Mesenchymal stem cell (in vitro differentiated cells and primary cell): ENCODE measurements around the gene KIF3C.

Experiments
- DNase-seq: peaks from one replicate; pipeline ENCODE4 v3.0.0-alpha.2; 2013
- H2AFZ ChIP-seq: one replicate; pipeline ENCODE4 v1.6.1; 2013; ENCODE audit warnings: low read depth, mild to moderate bottlenecking, control low read depth, inconsistent platforms, low read length, moderate library complexity
- H2AK5ac ChIP-seq: 2 replicates; pipeline ENCODE4 v1.6.1; 2013; ENCODE audit warnings: low read length, moderate library complexity, mild to moderate bottlenecking, inconsistent platforms; ENCODE audit not compliant: severe bottlenecking
- H2BK120ac ChIP-seq: one replicate; pipeline ENCODE4 v1.6.1; 2013; ENCODE audit warnings: low read depth, mild to moderate bottlenecking, inconsistent platforms, low read length, moderate library complexity
- H2BK12ac ChIP-seq, 2 experiments: one replicate each; pipeline ENCODE4 v1.6.1; 2013; ENCODE audit warnings: inconsistent platforms in 2 of 2, low read length in 2 of 2, mild to moderate bottlenecking in 2 of 2, moderate library complexity in 2 of 2, control low read depth in 1 of 2
- H2BK15ac ChIP-seq: one replicate; pipeline ENCODE4 v1.6.1; 2013; ENCODE audit warnings: mild to moderate bottlenecking, low read depth, inconsistent platforms; ENCODE audit not compliant: poor library complexity, severe bottlenecking
- H2BK5ac ChIP-seq: 2 replicates; pipeline ENCODE4 v1.6.1; 2013; ENCODE audit warnings: low read depth, mild to moderate bottlenecking, low read length, control low read depth, inconsistent platforms; ENCODE audit not compliant: poor library complexity, severe bottlenecking
- H3K14ac ChIP-seq, 2 experiments: one replicate each; pipeline ENCODE4 v1.6.1; 2013; ENCODE audit warnings: inconsistent platforms in 2 of 2, low read length in 2 of 2, control low read depth in 1 of 2, mild to moderate bottlenecking in 1 of 2, moderate library complexity in 1 of 2
- H3K18ac ChIP-seq, 2 experiments: one replicate each; pipeline ENCODE4 v1.6.1; 2013; ENCODE audit warnings: inconsistent platforms in 2 of 2, low read length in 2 of 2, control low read depth in 1 of 2, low read depth in 1 of 2, mild to moderate bottlenecking in 1 of 2
- H3K23ac ChIP-seq, 2 experiments: one replicate each; pipeline ENCODE4 v1.6.1; 2013; ENCODE audit warnings: inconsistent platforms in 2 of 2, low read length in 2 of 2, mild to moderate bottlenecking in 2 of 2, moderate library complexity in 2 of 2, control low read depth in 1 of 2
- H3K27ac ChIP-seq: 2 replicates; pipeline ENCODE4 v1.5.1; 2013; ENCODE audit warnings: mild to moderate bottlenecking, moderate library complexity, low read length, control low read depth, inconsistent platforms; ENCODE audit not compliant: poor library complexity, severe bottlenecking
- H3K27me3 ChIP-seq, 2 experiments: 2 replicates each; pipeline versions ENCODE4 v1.6.1 to v1.7.0; 2013; ENCODE audit warnings: low read length in 2 of 2, mild to moderate bottlenecking in 2 of 2, moderate library complexity in 2 of 2, control low read depth in 1 of 2, inconsistent platforms in 1 of 2; ENCODE audit not compliant: control insufficient read depth in 1 of 2, insufficient read depth in 1 of 2
- H3K36me3 ChIP-seq, 2 experiments: 2 replicates each; pipeline versions ENCODE4 v1.6.1 to v1.7.0; 2013; ENCODE audit warnings: low read length in 2 of 2, control low read depth in 1 of 2, inconsistent platforms in 1 of 2, low read depth in 1 of 2, mild to moderate bottlenecking in 1 of 2; ENCODE audit not compliant: insufficient read depth in 2 of 2, control insufficient read depth in 1 of 2
- H3K4ac ChIP-seq, 2 experiments: one replicate each; pipeline ENCODE4 v1.6.1; 2013; ENCODE audit warnings: inconsistent platforms in 2 of 2, low read length in 2 of 2, mild to moderate bottlenecking in 2 of 2, moderate library complexity in 2 of 2, control low read depth in 1 of 2, low read depth in 1 of 2
- H3K4me1 ChIP-seq: 2 replicates; pipeline ENCODE4 v1.6.1; 2013; ENCODE audit warnings: low read depth, low read length, control low read depth; ENCODE audit not compliant: control insufficient read depth, insufficient read depth
- H3K4me2 ChIP-seq: 2 replicates; pipeline ENCODE4 v1.6.1; 2013; ENCODE audit warnings: low read length, mild to moderate bottlenecking, inconsistent platforms; ENCODE audit not compliant: poor library complexity, severe bottlenecking
- H3K4me3 ChIP-seq, 2 experiments: 2 replicates each; pipeline versions ENCODE4 v1.5.1 to v1.7.0; 2013; ENCODE audit warnings: low read length in 2 of 2, mild to moderate bottlenecking in 2 of 2, control low read depth in 1 of 2, low read depth in 1 of 2; ENCODE audit not compliant: insufficient read depth in 1 of 2
- H3K79me1 ChIP-seq: replicated peaks from 2 replicates; pipeline ENCODE4 v1.6.1; 2013; ENCODE audit warnings: mild to moderate bottlenecking, control low read depth, low read length, inconsistent platforms; ENCODE audit not compliant: poor library complexity, severe bottlenecking
- H3K9ac ChIP-seq: 2 replicates; pipeline ENCODE4 v1.7.0; 2013; ENCODE audit warnings: mild to moderate bottlenecking, low read length, moderate library complexity
- H3K9me3 ChIP-seq: 2 replicates; pipeline ENCODE4 v1.7.0; 2013; ENCODE audit warnings: mild to moderate bottlenecking, low read length; ENCODE audit not compliant: control insufficient read depth
- H4K8ac ChIP-seq: one replicate; pipeline ENCODE4 v1.6.1; 2013; ENCODE audit warnings: inconsistent platforms, mild to moderate bottlenecking, low read length, moderate library complexity
- H4K91ac ChIP-seq: one replicate; pipeline ENCODE4 v1.6.1; 2013; ENCODE audit warnings: mild to moderate bottlenecking, low read length, inconsistent platforms
- WGBS: methylation state at CpG from one replicate; pipeline ENCODE4 v1.1.7; 2013; ENCODE audit warnings: mixed read lengths; 5-methylcytosine and 5-hydroxymethylcytosine counted together

KIF3C gene

GRCh38 chr2:26010943-26011342 is 28.6 kb upstream of the KIF3C start:
- H4K8ac ChIP-seq: no peak overlapping the region
- H2BK15ac ChIP-seq: no peak overlapping the region
- no peak overlapping the region for H4K91ac ChIP-seq
- H2AFZ ChIP-seq: no peak overlapping the region
- no peak overlapping the region for H2AK5ac ChIP-seq
- no peak overlapping the region for H3K4me2 ChIP-seq
- peaks cover 14% of the 10 kb centered on the region for H3K4me1 ChIP-seq
- no peaks in the 10 kb centered on the region for H3K79me1 ChIP-seq
- no peak overlapping the region for H3K18ac ChIP-seq
- no peak overlapping the region for H3K4ac ChIP-seq
- no peaks in the 10 kb centered on the region for H3K9me3 ChIP-seq
- H3K27ac ChIP-seq: no peak overlapping the region
- no peaks in the 10 kb centered on the region for H3K36me3 ChIP-seq
- no peak overlapping the region for H2BK120ac ChIP-seq
- no peak overlapping the region for H3K9ac ChIP-seq
- 93% methylated on average over 2 of the region's 3 CpGs for WGBS
- H3K14ac ChIP-seq: no peak overlapping the region
- no peak overlapping the region for H3K23ac ChIP-seq
- H2BK5ac ChIP-seq: no peak overlapping the region
- no peak for DNase-seq
- H2BK12ac ChIP-seq: no peak overlapping the region
- H3K4me3 ChIP-seq: no peak overlapping the region
- H3K27me3 ChIP-seq: no peaks in the 10 kb centered on the region

GRCh38 chr2:26009567-26009963 is 27.3 kb upstream of the KIF3C start:
- H3K36me3 ChIP-seq: no peaks in the 10 kb centered on the region
- no peak overlapping the region for H3K18ac ChIP-seq
- H3K4me1 ChIP-seq: peaks cover 14% of the 10 kb centered on the region
- H3K27ac ChIP-seq: no peak overlapping the region
- H3K27me3 ChIP-seq: no peaks in the 10 kb centered on the region
- H4K8ac ChIP-seq: no peak overlapping the region
- H3K4me3 ChIP-seq: peak overlapping the region in 1 of 2 experiments; percentile 2
- H3K14ac ChIP-seq: no peak overlapping the region
- H2BK5ac ChIP-seq: no peak overlapping the region
- no peak overlapping the region for H2AK5ac ChIP-seq
- H3K4me2 ChIP-seq: no peak overlapping the region
- no peaks in the 10 kb centered on the region for H3K79me1 ChIP-seq
- H2BK15ac ChIP-seq: no peak overlapping the region
- H4K91ac ChIP-seq: no peak overlapping the region
- H3K9ac ChIP-seq: no peak overlapping the region
- H3K4ac ChIP-seq: no peak overlapping the region
- DNase-seq: no peak
- no peaks in the 10 kb centered on the region for H3K9me3 ChIP-seq
- H2BK120ac ChIP-seq: no peak overlapping the region
- WGBS: 100% methylated on average over 2 of the region's 2 CpGs
- H2BK12ac ChIP-seq: no peak overlapping the region
- H2AFZ ChIP-seq: no peak overlapping the region
- no peak overlapping the region for H3K23ac ChIP-seq

- H3K4me1 ChIP-seq: peaks cover 14% of the 10 kb centered on the region
- no peak overlapping the region for H2AFZ ChIP-seq
- peak overlapping the region in 1 of 2 experiments; percentile 46 for H2BK12ac ChIP-seq
- H3K18ac ChIP-seq: peak overlapping the region in 1 of 2 experiments; percentile 18
- H3K9me3 ChIP-seq: no peaks in the 10 kb centered on the region
- H4K91ac ChIP-seq: no peak overlapping the region
- no peak overlapping the region for H2BK120ac ChIP-seq
- WGBS: 59% methylated on average over 2 of the region's 2 CpGs
- no peak overlapping the region for H3K23ac ChIP-seq
- no peak overlapping the region for H2BK15ac ChIP-seq
- peak; percentile 72 for DNase-seq
- peak overlapping the region; percentile 52 for H4K8ac ChIP-seq
- H3K4me2 ChIP-seq: no peak overlapping the region
- H3K27ac ChIP-seq: no peak overlapping the region
- H3K36me3 ChIP-seq: no peaks in the 10 kb centered on the region
- no peaks in the 10 kb centered on the region for H3K27me3 ChIP-seq
- H3K14ac ChIP-seq: peak overlapping the region in 1 of 2 experiments; percentile 18
- H3K4me3 ChIP-seq: peak overlapping the region in 1 of 2 experiments; percentile 2
- peak overlapping the region; percentile 74 for H3K9ac ChIP-seq
- no peaks in the 10 kb centered on the region for H3K79me1 ChIP-seq
- no peak overlapping the region for H2AK5ac ChIP-seq
- H3K4ac ChIP-seq: peak overlapping the region in 1 of 2 experiments; percentile 52
- no peak overlapping the region for H2BK5ac ChIP-seq
Observed at GRCh38 chr2:26008851-26009566, 26.7 kb upstream of the KIF3C start.

GRCh38 chr2:26008095-26008494 is 25.8 kb upstream of the KIF3C start:
- H3K4ac ChIP-seq: no peak overlapping the region
- no peak overlapping the region for H2BK120ac ChIP-seq
- no peak overlapping the region for H3K18ac ChIP-seq
- DNase-seq: no peak
- no peak overlapping the region for H2BK15ac ChIP-seq
- no peak overlapping the region for H2AK5ac ChIP-seq
- H3K4me2 ChIP-seq: no peak overlapping the region
- H3K23ac ChIP-seq: no peak overlapping the region
- H2BK12ac ChIP-seq: no peak overlapping the region
- no peak overlapping the region for H4K91ac ChIP-seq
- H3K14ac ChIP-seq: no peak overlapping the region
- H2BK5ac ChIP-seq: no peak overlapping the region
- H4K8ac ChIP-seq: no peak overlapping the region
- no peaks in the 10 kb centered on the region for H3K9me3 ChIP-seq
- H3K4me3 ChIP-seq: no peak overlapping the region
- peaks cover 14% of the 10 kb centered on the region for H3K4me1 ChIP-seq
- no peak overlapping the region for H2AFZ ChIP-seq
- no peaks in the 10 kb centered on the region for H3K27me3 ChIP-seq
- H3K27ac ChIP-seq: no peak overlapping the region
- 100% methylated on average over 1 of the region's 1 CpG for whole genome bisulfite sequencing
- H3K36me3 ChIP-seq: no peaks in the 10 kb centered on the region
- peak overlapping the region; percentile 74 for H3K9ac ChIP-seq
- H3K79me1 ChIP-seq: no peaks in the 10 kb centered on the region
